NCI-H524 treated with DMSO at 0.1 percent for 48 hours (cell line): ENCODE results near the gene NEAT1.
A peak's percentile ranks its signal among the peaks of the same experiment; 100 is the strongest.

Experiments
- DNase-seq: peaks from one replicate; lab custom pipeline; 2025; lab: John Stamatoyannopoulos, UW

NEAT1 gene

DNA sequence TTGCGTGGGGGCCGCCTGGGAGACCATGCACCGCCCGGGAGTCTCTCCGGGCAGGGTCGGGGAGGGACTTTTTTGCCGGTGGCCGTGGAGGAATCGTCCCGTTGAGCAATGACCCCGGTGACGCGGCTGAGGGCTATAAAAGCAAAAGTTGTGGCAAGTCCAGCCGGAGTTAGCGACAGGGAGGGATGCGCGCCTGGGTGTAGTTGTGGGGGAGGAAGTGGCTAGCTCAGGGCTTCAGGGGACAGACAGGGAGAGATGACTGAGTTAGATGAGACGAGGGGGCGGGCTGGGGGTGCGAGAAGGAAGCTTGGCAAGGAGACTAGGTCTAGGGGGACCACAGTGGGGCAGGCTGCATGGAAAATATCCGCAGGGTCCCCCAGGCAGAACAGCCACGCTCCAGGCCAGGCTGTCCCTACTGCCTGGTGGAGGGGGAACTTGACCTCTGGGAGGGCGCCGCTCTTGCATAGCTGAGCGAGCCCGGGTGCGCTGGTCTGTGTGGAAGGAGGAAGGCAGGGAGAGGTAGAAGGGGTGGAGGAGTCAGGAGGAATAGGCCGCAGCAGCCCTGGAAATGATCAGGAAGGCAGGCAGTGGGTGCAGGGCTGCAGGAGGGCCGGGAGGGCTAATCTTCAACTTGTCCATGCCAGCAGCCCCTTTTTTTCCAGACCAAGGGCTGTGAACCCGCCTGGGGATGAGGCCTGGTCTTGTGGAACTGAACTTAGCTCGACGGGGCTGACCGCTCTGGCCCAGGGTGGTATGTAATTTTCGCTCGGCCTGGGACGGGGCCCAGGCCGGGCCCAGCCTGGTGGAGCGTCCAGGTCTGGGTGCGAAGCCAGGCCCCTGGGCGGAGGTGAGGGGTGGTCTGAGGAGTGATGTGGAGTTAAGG lies at the start of gene NEAT1:
TSS of gene NEAT1 (plus strand) at position 166 of the 883 bp plus-strand sequence.
- no peak for DNase-seq

DNA sequence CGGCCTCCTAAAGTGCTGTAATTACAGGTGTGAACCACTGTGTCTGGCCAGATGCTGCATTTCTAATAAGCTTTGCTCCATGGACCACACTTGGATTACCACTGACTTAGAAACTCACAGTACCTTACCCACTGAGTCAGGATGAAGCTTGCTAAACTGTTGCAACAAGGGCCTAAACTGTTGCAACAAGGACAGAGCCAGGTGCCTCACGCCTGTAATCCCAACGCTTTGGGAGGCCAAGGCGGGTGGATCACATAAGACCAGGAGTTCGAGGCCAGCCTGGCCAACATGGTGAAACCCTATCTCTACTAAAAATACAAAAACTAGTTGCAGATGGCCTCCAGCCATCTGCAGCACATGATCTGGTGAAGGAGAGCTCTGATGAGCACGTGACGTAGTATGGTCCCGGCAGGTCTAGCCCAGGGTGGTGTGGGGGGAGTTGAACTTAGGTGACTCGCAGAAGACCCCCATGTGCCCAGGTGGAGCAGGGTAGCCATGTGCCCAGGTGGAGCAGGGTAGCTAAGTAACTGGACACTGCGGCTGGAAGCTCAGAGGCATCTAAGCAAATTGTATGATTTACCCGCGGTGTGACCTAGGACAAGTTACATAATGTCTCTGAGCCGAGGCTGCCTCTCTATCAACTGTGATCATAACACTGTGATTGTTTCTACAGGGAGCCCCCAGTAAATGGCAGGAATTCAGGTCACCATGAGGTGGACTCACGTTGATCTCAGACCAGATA lies 48.6 kb upstream of the NEAT1 start:
- DNase-seq: no peak

DNA sequence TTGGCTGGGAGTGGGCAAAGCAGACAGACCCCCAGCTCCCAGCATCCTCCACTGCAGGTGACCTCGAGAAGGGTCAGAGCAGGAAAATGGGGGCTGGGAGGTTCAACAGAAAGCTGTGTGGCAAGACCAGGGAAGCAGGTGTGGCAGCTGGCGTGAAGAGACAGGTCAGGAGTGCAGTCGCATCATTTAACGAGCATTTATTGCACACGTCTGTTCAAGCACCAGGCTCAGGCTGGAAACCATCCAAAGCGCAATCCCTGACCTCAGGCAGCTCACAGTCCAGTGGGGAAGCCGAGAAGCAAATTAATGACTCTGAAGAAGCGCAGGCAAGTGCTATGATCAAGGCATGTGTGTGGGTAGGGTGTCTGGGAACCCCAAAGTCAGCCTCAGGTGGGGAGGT lies 47.6 kb upstream of the NEAT1 start:
- DNase-seq: no peak

DNA sequence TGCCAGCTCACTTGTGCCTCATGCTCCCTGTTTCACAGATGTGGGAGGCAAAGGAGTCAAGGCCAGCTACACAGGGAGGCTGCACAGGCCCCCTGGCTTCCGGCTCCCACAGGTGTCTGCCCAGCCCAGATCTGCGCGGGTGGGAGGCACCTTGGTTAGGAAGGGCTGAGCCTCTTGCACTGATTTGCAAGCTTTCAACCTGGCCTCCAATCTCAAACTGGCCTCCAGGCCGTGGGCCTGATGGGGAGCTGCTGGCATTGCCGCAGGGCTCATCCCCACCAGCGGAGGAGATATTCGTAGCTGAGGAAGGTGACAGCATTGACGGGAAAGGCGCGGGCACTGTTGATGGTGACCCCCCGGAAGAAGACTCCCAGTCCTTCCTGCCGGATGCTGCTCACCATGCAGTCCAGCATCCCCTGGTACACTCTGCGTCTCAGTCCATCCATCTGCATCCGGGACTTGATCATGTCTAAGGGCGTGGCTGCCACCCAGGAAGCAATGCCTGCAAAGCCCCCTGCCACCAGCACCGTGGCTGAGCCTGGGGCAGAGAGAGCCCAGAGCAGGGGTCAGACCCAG lies 46.4 kb upstream of the NEAT1 start:
- DNase-seq: no peak

DNA sequence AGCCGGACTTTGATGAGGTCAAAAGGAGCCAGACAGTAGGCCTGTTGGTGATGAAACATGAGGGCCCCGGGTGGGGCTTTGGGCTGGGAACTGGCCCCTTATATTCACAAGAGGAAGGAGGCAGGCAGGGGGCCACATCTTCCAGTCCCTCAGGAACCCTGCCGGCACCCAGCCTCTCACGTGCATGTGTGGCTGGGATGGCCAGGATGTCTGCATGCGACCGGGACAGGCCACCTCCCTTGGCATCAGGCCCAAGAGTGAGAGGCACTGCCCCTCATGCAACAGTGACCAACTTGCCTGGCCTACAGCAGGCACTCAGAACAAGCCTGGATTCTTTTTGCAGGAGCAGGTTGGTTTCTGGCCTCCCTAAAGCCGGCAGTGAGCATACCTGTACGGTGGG lies 45.6 kb upstream of the NEAT1 start:
- DNase-seq: no peak

DNA sequence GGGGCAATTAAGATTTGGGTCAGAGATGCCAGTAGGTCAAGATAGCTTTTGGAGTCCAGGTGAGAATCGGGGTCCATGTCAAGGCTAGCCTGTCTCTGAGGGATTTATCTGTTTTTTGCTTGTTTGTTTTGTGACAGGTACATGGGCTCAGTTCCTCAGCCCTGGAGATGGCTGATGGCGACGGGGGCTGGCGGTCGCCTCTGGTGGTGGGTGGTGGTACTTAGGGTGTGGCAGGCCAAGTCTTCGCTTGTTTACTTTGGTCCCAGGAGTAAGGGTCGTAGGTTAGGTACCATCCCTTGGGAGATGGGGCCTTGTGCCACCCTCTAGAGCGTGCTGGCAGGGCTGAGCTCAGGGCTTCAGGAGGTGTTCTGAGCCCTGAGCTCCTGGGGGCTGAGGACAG lies 44.8 kb upstream of the NEAT1 start:
- DNase-seq: no peak

DNA sequence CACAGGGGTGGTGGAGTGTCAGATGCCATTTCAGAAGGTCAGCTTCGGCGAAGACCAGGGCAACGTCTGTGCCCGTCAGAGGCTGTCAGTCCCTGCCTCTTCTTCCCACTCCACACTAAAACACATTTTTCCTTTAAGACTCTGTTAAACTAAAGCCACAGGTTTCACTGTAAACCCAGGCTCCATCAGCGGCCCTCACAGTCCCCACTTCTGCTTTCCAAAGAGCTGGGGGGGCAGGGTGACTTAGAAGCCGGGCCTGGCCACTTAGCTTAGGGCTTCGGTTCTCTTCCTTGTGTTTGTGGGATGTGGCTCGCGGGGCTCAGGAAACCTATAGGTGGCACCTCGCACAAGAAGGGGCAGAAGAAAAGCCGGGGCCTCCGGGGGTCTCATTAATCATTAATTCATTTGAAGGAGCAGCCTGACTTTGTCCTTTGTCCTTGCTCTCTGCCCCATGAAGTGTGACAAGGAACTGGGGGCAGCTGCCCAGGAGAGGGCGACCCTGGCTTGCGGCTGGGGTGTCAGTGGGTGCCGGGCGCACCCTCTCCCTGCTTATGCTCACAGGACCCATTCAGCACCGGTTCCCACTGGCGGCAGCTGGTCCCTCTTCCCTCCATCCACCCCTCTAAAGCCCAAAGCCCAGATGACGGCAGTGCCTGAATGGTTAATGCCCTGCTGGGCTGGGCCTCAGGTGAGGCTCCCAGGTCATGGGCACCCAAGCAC lies 44.2 kb upstream of the NEAT1 start:
- no peak for DNase-seq

DNA sequence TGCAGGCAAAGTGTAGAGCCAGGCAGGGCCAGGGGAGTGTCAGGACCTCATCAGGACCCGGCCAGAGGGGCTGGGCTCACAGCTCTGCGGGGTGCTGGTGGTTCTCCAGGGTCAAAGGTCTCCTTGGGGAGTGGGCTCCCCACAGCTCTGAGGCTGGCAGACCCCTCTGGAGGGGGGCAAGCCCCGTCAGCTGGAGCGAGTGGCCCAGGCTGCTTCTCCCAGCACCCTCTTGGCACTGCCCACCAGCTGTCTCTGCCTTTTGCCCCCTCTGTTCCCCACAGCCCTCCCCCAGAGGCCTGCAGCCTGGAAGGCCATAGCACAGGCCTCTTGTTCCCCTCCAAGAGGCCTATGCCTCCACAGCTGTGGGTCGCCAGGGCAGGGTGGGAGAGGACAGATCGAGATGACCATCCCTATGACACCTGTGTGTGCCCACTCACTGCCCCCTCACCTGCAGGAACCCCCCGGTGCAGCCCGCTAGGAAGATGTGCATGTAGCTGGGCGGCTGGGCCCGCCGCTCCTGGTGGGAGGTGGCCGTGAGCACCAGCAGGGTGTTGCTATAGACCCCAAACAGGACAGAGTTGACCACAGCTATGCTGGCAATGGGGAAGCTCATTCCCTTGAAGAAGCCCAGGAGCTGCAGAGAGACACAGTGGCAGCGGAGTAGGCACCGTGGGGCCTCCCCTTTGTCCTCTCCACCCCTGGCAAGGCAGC lies 43.5 kb upstream of the NEAT1 start:
- DNase-seq: no peak

DNA sequence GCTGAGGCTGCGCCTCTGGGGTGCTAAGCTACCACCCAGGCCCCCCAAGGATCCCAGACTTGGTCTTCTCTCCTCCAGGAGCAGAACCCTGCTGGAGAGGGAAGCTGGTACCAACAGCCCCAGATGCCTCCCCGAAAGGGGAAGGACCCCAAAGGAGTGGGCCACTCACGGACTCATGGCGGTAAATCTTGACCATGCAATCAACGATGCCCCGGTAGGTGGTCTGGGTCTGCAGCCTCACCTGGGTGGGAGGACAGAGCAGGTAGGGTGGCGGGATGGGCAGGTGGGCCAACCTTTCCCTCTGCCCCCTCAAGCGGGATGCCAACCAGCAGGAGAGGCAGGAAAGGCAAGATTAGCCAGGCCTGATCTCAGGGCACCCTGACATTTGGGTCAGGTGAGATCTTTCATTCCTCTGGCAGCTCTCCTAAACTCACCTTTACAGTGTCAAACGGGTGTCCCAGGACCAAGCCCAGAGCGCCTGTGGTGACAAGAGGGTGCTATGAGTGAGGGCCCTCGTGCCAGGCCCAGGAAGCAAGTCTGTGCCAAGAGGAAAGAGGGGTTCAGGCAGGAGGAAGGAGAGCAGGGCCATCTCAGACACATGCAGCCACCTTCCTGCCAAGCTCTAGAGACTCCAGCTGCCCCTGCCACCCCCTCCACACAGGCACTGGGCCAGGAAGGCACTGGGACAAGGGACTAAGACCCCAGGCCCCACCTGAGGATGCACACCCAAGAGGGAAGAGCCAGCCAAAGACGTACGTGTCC lies 42.7 kb upstream of the NEAT1 start:
- DNase-seq: no peak

DNA sequence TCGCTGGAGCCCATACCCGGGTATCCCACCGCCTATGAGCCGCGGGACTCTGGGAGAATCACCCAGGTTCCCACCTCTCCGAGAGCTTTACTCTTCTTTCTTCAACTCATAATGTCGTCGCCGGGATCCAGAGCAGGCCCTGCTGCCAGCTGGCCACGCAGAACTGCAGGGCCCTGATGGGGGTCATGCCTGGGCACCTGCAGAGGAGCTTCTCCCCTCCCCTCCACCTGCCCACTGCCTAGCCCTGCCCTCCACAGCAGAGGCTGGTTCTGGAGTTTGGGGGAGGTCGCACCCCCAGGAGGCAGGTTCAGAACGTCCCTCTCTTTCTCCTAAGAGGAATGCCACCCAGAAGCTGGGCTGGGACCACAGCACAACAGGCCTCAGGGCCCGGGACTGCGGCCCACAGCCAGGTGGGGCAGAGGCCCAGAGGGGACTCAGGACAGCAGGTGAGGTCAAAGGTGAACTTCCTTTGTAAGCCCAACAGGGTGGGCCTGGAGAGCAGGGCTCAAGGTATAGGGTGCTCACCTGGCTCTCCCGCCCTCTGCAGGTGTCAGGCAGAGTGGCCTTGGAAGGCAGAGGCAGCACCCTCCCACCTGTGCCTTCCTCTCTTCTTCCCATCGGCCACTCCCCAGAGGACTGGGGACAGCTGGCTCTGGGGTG lies 42.0 kb upstream of the NEAT1 start:
- no peak for DNase-seq

DNA sequence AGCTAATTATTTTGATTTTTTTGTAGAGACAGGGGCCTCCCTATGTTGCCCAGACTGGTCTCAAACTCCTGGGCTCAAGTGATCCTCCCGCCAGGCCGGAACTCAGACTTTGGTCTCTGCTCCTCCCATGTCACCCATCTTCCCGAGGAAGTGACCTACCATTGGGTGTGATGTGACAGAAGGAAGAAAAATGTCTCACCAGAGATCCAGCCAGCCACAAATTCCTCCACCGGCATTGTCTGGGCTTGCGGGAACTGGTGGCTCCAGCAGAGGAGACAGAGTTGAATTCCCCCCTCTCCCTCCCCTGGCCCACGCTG lies 40.9 kb upstream of the NEAT1 start:
- no peak for DNase-seq

DNA sequence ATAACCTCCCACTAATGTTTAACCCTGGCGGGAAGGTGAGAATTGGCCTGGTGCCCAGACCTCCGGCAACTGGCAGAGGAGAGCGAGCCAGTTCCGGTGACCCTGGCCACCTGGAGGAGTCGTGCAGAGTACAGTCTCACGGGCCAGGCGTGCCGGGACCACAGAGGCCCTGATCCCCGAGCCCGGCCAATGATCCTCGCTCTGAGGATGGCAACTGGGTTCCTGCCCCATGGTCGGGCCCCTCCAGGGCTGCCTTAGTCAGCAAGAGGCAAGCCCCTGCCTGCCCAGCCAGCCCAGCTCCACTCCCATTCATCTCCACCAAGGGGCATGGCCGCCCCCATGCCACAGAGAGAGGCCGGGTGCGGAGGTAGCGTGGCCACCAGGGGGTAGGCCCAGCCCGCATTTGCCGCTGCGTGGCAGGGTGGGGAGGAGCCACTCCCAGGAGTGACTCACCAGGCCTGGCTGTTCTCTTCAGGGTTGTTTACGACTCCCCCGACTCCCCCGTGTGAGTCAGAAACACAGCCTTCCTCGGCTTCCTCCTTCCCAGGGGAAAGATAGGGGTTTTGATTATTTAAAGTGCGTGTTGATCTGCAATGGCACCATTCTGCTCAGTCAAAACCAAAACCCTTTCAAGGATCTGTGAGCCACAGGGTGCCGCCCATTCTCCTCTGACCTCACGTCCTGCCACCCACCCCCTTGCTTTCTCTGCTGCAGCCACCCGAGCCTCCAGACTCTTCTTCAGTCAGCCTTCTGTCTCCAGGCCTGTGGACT lies 40.4 kb upstream of the NEAT1 start, which contains the start of gene SLC25A45:
TSS of gene SLC25A45 (minus strand) at position 614 of the 771 bp plus-strand sequence. CDS start 695 bp downstream, outside the sequence.
- peak; percentile 64 for DNase-seq

DNA sequence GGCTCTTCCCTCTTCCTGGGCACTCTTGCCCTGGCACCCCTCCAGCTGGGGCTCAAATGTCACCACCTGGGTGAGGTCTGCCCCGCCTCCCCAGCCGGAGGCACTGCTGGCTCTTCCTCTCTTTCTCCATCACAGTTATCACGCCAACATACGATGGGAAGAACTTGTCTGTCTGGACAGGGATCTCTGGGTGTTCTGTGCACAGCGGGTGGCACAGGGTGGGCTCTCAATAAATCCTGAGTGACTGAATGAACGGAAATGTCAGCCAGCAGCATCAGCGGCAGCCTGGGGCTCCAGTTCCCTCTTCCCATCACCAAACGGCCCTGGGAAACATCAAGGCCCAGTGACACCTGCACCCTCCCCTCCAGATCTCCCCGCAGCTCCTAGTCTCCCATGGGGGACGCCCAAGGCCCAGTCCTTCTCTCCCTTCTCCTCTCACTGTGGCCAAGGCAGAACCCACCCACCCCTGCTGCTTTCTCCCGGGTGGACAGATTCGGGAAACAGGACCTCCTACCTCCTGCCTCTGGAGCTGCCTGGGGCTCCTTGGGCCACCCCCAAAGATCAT lies 39.7 kb upstream of the NEAT1 start:
- peak; percentile 93 for DNase-seq

DNA sequence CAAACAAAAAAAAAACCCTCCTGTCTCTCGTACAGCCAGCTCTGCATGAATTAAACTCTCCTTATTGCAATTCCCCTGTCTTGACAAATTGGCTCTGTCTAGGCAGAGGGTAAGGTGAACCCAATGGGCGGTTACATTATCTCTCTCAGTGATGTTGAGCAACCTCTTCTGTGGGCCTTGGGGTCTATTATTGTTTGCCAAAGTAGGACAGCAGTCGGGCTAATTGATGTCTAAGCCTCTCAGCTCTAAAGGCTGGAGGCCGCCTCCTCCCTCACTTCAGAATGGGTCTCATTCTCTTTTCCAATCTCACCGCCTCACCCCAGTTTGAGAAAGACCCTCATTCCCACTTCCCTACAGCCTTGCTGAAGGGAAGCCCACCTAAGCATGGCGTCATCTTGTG lies 38.8 kb upstream of the NEAT1 start:
- no peak for DNase-seq

DNA sequence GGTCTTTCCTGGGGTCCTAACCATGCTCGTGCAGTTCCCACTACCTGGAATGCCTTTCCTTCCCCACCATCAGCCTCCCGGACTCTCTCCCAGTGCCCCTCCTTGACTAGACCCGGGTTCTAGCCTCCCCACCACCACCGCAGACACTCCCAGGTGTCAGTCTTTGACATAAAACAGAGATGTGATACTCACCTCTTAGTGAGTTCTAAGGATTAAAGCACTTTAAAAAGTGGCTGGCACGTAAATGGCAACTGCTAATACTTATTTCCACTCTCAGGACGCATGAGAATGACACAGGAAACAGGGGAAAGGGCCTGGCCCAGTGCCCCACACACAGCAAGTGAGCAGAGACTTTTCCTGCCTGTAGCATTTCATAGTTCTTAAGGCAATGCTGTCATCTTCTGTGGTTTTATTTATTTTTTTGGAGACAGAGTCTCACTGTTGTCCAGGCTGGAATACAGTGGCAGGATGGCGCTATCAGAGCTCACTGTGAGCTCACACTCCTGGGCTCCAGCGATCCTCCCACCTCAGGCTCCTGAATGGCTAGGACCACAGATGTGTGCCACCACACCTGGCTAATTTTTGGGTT lies 38.2 kb upstream of the NEAT1 start:
- no peak for DNase-seq

DNA sequence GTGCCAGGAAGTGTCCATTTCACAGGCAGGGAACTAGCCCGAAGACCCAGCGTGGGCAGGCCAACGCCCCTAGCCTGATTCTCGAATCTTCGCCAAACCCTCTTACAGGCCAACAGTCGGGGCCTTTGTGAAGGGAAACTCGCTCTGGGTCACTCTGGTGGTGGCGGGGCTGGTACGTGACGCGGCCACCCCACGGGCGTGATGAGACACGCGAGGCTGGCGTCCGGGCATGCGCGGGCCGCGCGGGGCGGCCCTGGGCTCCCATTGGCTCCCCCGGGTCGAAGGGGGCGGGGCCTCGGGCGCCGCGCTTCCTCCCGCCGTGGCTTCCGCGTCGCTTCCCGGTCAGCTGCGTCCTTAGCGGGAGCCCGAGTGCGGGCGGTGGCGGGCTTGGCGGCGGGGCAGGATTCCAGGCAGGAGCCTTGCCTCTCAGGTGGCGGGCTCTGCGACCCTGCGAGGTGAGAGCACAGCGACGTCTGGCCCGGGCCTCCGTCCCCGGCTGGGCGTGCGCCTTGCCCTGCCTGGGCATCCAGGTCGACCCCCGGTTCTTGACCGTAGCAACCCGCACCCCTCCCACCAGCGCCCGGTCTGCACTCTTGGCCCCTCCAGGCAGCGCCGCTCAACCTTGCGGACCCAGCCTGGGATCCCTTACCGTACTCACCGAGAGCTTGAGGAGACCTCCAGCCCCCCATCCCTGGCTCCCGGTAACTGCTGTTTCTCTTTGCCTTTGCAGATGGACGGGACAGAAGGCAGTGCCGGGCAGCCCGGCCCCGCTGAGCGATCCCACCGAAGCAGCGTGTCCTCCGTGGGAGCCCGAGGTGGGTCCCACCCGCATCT lies 36.1 kb upstream of the NEAT1 start, which contains the start of gene FRMD8:
TSS of gene FRMD8 (plus strand) at position 331 of the 834 bp plus-strand sequence. CDS start at position 731, 400 bp downstream.
- no peak for DNase-seq

DNA sequence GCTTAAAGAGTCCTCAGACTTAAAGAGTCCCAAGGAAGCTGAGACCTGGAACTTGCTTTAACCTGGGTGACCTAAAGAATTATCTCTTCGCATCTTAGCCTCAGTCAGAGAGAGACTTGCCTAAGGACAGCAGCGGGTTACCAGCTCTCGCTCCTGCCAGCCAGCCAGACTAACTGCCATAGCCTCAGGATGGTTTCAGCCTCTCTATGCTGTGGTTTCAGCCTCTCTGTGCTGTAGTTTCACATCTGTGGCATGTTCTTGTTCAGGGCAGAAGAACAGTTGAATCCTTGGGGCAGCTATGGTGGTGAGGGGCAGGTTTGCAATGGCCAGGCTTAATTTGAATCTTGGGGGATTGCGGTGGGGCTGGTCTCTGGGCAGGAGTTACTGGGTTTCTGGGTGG lies 33.9 kb upstream of the NEAT1 start:
- no peak for DNase-seq
